ENCODE measurements around the gene TMEM200A. TPM values are rescaled to one million over a fixed set of nuclear protein-coding genes. Genes with fewer than 3 reads are reported as not detected.

The TMEM200A gene
- total RNA-seq, result 0.14 and 0.98 TPM in 2 replicates

GRCh38 chr6:130365166-130366106, at the start of gene TMEM200A:
TSS of gene TMEM200A (plus strand) at chr6:130366017. CDS start at chr6:130440423, 74,406 bp downstream.

Other genes starting within 250 kb of the TMEM200A start
- not detected in 2 replicates for gene SAMD3, start 143.1 kb upstream of the TMEM200A start, total RNA-seq

Measured in airway epithelial cell (primary cell).